GM12875 (cell line): ENCODE measurements around the gene AUNIP.

Source experiments
- H3K4me3 ChIP-seq: one replicate; pipeline ENCODE4 v1.5.1; 2011; ENCODE audit warnings: low read depth, low read length, control low read depth
- TF ChIP-seq, protein P1 (sequence below): IDR thresholded peaks from 2 replicates; pipeline ENCODE4 v1.5.1; 2011; ENCODE audit warnings: low read depth, mild to moderate bottlenecking, control low read depth, inconsistent platforms, low read length, moderate library complexity, borderline replicate concordance; ENCODE audit not compliant: insufficient read depth

Gene AUNIP

DNA sequence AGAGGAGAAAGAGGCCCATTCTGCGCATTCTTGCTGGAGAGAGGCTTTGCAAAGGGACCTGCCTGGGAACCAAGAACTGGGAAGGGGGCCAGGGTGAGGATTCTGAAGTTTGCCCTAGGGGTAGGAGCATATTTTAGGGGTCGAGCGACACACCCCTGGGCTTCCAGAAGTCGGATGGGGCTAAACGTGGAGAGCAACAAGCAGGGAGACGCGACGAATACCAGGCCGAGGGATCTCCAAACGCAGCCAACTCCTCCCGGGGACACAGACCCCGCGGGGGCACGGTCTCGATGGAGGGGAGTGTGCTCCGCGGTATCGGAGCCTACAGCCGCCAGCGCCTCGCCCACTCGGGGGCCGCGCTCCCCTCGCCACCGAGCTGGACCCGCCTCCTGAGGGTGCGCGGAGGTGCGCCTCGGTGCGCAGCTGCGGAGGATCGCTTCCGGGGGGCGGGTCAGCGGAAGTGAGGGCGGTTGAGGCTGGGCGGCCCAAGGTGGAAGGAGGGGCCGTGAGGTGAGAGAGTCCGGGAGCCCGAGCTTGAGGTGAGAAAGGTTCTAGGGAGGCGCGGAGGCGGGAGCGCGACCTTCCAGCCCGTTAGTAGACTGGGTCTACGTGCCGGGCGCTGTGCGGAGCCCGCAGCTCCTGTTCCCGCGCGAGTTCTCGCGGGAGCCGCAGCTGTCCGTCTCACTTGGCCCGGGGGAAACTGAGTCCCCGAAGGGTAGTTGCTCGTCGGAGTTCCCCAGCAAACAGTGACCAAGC, 39.6 kb downstream of the AUNIP start, which contains the start of gene MTFR1L:
MTFR1L (plus strand) TSS at position 464 of the 756 bp plus-strand sequence. CDS start 3,151 bp downstream, outside the sequence.
- TF ChIP-seq, protein P1, sequence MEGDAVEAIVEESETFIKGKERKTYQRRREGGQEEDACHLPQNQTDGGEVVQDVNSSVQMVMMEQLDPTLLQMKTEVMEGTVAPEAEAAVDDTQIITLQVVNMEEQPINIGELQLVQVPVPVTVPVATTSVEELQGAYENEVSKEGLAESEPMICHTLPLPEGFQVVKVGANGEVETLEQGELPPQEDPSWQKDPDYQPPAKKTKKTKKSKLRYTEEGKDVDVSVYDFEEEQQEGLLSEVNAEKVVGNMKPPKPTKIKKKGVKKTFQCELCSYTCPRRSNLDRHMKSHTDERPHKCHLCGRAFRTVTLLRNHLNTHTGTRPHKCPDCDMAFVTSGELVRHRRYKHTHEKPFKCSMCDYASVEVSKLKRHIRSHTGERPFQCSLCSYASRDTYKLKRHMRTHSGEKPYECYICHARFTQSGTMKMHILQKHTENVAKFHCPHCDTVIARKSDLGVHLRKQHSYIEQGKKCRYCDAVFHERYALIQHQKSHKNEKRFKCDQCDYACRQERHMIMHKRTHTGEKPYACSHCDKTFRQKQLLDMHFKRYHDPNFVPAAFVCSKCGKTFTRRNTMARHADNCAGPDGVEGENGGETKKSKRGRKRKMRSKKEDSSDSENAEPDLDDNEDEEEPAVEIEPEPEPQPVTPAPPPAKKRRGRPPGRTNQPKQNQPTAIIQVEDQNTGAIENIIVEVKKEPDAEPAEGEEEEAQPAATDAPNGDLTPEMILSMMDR, result no peak
- peak within 1 kb of the TSS; percentile 96 for H3K4me3 ChIP-seq

DNA sequence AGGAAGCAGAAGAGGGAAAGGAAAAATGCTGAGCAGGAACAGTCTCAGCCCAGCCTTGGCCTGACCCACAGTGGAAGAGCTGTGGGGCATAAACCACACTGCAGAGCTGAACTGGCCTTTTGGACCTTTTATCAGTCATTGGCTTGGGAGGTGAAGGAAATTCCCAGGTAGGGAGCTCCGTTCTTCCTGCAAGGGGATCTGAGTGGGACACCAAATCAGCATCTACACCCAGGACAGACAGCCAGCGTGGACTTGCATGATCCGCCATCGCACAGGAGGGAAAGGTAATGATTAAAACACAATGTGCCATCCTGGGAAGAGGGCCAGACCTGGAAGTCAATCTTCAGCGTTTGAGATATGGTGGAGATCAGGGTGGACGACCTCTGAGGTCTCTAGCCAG, 40.7 kb downstream of the AUNIP start:
- no peak overlapping the region for H3K4me3 ChIP-seq
- TF ChIP-seq, protein P1, result no peak

DNA sequence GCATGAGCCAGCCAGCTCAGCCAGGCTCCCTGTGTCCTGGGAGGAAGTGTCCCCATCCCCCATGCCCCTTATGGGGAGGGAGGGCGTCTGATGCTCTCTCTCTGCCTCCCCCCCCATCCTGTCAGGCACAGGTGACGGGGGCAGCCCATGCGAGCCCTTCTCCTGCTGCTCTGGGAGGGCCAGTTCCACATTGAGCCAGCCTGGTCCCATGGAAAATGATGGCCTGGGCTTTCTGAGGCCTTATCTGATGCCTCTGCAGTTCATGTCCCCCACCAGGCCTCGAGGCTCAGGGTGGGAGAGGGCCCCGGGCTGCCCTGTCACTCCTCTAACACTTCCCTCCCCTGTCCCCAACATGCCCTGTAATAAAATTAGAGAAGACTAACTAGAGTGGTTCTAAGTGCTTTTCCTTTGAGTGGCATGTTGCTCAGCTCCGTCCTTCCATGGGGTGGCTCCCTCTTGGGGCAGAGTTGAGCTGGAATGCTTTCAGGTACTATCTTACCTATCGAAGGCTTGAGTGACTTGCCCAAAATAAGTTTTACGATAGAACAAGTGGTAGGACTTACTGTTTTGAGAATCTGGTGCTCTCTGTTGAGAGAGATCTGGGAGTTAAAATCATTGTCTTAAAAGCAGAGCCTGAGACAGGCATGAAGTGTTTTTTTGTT, 41.3 kb downstream of the AUNIP start:
- TF ChIP-seq, protein P1, result no peak
- no peak overlapping the region for H3K4me3 ChIP-seq

DNA sequence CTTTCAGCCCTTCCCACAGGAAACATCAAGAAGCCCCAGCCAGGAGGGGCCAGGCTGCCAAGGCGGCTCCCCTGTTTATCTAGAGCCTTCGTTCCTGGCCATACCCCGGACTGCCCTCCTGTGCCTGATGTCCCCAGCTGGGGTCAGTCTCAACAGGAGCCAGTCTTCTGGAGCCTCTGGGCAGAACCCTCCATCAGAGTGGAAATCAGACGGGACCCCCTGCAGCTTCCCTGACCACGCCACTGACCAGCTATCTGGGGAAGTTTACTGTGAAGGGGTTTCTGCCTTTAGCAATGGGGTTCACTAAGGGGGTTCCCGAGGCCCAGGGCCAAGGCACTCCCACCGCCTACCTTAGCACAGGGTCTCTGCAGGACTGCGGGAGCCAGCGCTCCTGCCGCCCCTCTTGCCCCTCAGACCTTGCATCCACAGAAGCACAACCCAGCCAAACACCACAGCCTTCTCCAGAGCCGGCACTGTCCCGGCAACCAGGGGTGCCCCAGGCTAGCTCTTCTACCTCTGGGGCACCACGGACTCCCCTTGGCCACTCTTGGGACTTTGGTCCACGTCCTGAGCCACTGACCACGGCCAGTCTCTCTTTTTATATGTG, 43.0 kb downstream of the AUNIP start:
- H3K4me3 ChIP-seq, result no peak overlapping the region
- TF ChIP-seq, protein P1, result no peak

DNA sequence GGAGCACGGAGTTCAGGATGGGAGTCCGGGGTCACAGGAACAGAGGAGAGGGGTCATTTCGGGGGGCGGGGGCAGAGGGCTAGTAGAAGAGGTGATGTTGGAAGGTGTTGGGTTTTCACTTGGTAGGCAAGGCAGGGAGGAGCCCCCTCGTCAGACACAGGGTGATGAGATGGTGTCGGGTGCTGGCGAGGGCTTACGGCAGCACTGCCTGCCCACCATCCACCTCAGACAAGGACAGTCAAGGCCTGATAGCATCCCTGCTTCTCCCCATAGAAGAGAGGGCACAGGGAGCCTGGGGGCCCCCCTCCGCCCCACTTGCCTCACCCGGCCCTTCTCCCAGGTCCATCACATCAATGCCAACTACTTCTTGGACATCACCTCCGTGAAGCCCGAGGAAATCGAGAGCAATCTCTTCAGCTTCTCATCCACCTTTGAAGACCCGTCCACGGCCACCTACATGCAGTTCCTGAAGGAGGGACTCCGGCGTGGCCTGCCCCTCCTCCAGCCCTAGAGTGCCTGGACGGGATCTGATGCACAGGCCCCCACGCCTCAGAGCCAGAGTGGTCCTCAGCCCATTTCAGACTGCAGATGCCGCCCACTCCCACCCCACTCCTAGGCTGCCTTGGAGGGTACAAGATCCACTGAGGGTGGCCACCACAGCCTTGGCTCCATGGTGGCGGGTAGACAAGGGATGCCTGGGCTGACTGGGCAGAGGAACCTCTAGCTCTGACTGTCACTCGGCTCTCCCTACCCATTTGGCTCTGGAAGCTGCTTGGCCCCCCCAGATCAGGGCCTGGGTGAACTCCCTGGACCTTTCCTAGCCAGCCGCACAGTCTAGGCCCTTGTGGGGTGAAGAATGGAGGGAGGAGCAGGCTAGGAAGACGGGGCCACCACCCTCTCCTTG, 43.8 kb downstream of the AUNIP start:
- TF ChIP-seq, protein P1, result no peak
- H3K4me3 ChIP-seq, result no peak overlapping the region

DNA sequence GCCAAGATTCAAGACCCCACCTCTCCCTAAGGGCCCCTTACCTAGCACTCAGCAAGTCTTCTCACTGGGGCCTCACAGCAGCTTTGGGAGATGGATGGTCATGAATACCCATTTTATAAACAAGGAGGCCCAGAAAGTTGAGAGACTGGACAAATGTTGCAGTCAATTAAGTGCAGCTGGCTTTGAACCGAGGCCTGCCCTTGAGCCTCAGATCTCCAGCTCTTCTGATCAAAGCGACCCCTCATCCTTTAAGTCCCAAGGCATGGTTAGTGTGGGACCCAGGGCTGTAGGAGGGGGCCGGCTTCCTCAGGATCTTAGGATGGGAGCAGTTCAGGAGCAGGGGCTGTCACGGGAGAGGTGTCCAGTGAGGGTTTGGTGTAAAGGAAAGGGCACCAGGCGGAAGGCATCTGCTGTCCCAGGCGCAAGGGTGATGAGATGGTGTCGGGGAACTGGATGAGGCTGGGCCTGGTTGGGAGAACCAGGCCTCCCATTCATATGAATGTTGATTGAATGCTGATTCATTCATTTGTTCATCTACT, 44.6 kb downstream of the AUNIP start:
- no peak overlapping the region for H3K4me3 ChIP-seq
- TF ChIP-seq, protein P1, result no peak
